HepG2 (cell line): ENCODE data around the gene CDK14. TPM values are rescaled to one million over a fixed set of nuclear protein-coding genes. Genes with fewer than 3 reads are reported as not detected.

Experiments
- DMAP1 ChIP-seq: IDR thresholded peaks from 2 replicates; pipeline ENCODE4 v1.6.1; 2016
- GTF3A ChIP-seq: sonication (generic); formaldehyde crosslinking; conservative IDR thresholded peaks from 2 replicates; pipeline ENCODE4 v1.4.0; 2020; ENCODE audit warnings: mild to moderate bottlenecking, missing genetic modification reagents
- HNF1B ChIP-seq: sonication (generic); formaldehyde crosslinking; IDR thresholded peaks from 2 replicates; pipeline ENCODE4 v1.5.1; 2020; ENCODE audit warnings: mild to moderate bottlenecking, moderate library complexity, missing genetic modification reagents
- HNRNPH1 ChIP-seq: fragments of 200-400 bp; formaldehyde crosslinking; optimal IDR thresholded peaks from 2 replicates; pipeline ENCODE3; 2017; ENCODE audit warnings: mild to moderate bottlenecking, low read depth, low read length
- HOXD1 ChIP-seq: sonication (generic); formaldehyde crosslinking; IDR thresholded peaks from 2 replicates; pipeline ENCODE4 v1.5.0; 2020; ENCODE audit warnings: missing genetic modification reagents
- IKZF4 ChIP-seq: sonication (generic); formaldehyde crosslinking; IDR thresholded peaks from 2 replicates; pipeline ENCODE4 v1.5.1; 2020; ENCODE audit warnings: borderline replicate concordance, mild to moderate bottlenecking, low read depth, missing genetic modification reagents; ENCODE audit errors: not compliant biosample characterization
- MAZ ChIP-seq, 2 experiments: sonication (generic) in 1 of 2; formaldehyde crosslinking in 1 of 2; IDR thresholded peaks; 2 replicates each; pipeline versions ENCODE4 v1.5.0 to v1.6.1; 2012 to 2020; ENCODE audit warnings: low read depth in 2 of 2, mild to moderate bottlenecking in 2 of 2, borderline replicate concordance in 1 of 2, improper control_type of control experiment in 1 of 2, low read length in 1 of 2, missing genetic modification reagents in 1 of 2, moderate library complexity in 1 of 2
- MYNN ChIP-seq: sonication (generic); formaldehyde crosslinking; IDR thresholded peaks from 2 replicates; pipeline ENCODE4 v1.4.0; 2020; ENCODE audit warnings: mild to moderate bottlenecking, low read depth, missing genetic modification reagents
- NR1H2 ChIP-seq: sonication (generic); formaldehyde crosslinking; IDR thresholded peaks from 2 replicates; pipeline ENCODE4 v1.8.1; 2022; ENCODE audit warnings: low read depth, missing genetic modification reagents, borderline replicate concordance
- SUZ12 ChIP-seq: fragments of 150-350 bp; IDR thresholded peaks from 2 replicates; pipeline ENCODE4 v1.6.1; 2014; ENCODE audit warnings: low read depth, low read length
- ZFP36 ChIP-seq: fragments of 150-350 bp; IDR thresholded peaks from 2 replicates; pipeline ENCODE4 v1.6.1; 2018; ENCODE audit warnings: borderline replicate concordance, low read length, low read depth; ENCODE audit not compliant: partially characterized antibody
- ZNF101 ChIP-seq: sonication (generic); formaldehyde crosslinking; IDR thresholded peaks from 2 replicates; pipeline ENCODE4 v1.4.0; 2020; ENCODE audit warnings: mild to moderate bottlenecking, low read depth, missing genetic modification reagents, borderline replicate concordance
- polyA plus RNA-seq, 8 experiments: library from polyadenylated mRNA; depleted of rRNA in 3 of 8; stranded (reverse) in 7 of 8; unstranded in 1 of 8; fragments of >200 nt; fragmentation: Illumina TruSeq in 4 of 8; extraction: Trizol in 4 of 8; gene quantifications; 2 replicates each; pipeline versions ENCODE4 v1.2.1 to v1.2.3, GENCODE V29; 2011 to 2016; ENCODE audit warnings: low read depth in 4 of 8, missing spikeins in 1 of 8, mixed read lengths in 1 of 8; ENCODE audit not compliant: insufficient read depth in 1 of 8
- total RNA-seq, 5 experiments: library from RNA; depleted of rRNA; stranded (reverse); fragments of >200 nt; fragmentation: Illumina TruSeq; extraction: Trizol; gene quantifications; 2 replicates each; pipeline ENCODE4 v1.2.3, GENCODE V29; 2016; ENCODE audit warnings: low read depth in 1 of 5
- TF ChIP-seq, protein P1 (sequence below): sonication (generic); formaldehyde crosslinking; IDR thresholded peaks from one replicate; pipeline ENCODE4 v1.5.1; 2020; ENCODE audit warnings: mild to moderate bottlenecking, missing genetic modification reagents; ENCODE audit errors: not compliant biosample characterization
- TF ChIP-seq, protein P2 (sequence below): sonication (generic); formaldehyde crosslinking; IDR thresholded peaks from 2 replicates; pipeline ENCODE4 v1.9.0; 2021; ENCODE audit warnings: missing genetic modification reagents, borderline replicate concordance

Gene CDK14
- total and polyA plus RNA-seq, 2 of the 13 experiments (the other 11 are each of a cell fraction or from before 2014, with no cell fraction given): 0.26 to 0.71 TPM

GRCh38 chr7:90692947-90693346 lies 96.8 kb downstream of the CDK14 start (continued):
- TF ChIP-seq, protein P1, sequence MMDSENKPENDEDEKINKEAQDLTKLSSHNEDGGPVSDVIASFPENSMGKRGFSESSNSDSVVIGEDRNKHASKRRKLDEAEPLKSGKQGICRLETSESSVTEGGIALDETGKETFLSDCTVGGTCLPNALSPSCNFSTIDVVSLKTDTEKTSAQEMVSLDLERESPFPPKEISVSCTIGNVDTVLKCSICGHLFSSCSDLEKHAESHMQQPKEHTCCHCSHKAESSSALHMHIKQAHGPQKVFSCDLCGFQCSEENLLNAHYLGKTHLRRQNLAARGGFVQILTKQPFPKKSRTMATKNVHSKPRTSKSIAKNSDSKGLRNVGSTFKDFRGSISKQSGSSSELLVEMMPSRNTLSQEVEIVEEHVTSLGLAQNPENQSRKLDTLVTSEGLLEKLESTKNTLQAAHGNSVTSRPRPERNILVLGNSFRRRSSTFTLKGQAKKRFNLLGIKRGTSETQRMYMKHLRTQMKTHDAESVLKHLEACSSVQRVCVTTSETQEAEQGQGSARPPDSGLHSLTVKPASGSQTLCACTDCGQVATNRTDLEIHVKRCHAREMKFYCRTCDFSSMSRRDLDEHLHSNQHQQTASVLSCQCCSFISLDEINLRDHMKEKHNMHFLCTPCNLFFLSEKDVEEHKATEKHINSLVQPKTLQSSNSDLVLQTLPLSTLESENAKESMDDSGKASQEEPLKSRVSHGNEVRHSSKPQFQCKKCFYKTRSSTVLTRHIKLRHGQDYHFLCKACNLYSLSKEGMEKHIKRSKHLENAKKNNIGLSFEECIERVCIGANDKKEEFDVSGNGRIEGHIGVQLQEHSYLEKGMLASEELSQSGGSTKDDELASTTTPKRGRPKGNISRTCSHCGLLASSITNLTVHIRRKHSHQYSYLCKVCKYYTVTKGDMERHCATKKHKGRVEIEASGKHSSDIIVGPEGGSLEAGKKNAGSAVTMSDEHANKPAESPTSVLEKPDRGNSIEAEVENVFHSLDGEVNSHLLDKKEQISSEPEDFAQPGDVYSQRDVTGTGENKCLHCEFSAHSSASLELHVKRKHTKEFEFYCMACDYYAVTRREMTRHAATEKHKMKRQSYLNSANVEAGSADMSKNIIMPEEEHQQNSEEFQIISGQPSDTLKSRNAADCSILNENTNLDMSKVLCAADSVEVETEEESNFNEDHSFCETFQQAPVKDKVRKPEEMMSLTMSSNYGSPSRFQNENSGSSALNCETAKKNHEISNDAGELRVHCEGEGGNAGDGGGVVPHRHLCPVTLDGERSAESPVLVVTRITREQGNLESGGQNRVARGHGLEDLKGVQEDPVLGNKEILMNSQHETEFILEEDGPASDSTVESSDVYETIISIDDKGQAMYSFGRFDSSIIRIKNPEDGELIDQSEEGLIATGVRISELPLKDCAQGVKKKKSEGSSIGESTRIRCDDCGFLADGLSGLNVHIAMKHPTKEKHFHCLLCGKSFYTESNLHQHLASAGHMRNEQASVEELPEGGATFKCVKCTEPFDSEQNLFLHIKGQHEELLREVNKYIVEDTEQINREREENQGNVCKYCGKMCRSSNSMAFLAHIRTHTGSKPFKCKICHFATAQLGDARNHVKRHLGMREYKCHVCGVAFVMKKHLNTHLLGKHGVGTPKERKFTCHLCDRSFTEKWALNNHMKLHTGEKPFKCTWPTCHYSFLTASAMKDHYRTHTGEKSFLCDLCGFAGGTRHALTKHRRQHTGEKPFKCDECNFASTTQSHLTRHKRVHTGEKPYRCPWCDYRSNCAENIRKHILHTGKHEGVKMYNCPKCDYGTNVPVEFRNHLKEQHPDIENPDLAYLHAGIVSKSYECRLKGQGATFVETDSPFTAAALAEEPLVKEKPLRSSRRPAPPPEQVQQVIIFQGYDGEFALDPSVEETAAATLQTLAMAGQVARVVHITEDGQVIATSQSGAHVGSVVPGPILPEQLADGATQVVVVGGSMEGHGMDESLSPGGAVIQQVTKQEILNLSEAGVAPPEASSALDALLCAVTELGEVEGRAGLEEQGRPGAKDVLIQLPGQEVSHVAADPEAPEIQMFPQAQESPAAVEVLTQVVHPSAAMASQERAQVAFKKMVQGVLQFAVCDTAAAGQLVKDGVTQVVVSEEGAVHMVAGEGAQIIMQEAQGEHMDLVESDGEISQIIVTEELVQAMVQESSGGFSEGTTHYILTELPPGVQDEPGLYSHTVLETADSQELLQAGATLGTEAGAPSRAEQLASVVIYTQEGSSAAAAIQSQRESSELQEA (CRISPR knock-in tag): no peak
- no peak for TF ChIP-seq MYNN (CRISPR knock-in tag)
- TF ChIP-seq NR1H2 (CRISPR knock-in tag): no peak
- TF ChIP-seq, protein P2, sequence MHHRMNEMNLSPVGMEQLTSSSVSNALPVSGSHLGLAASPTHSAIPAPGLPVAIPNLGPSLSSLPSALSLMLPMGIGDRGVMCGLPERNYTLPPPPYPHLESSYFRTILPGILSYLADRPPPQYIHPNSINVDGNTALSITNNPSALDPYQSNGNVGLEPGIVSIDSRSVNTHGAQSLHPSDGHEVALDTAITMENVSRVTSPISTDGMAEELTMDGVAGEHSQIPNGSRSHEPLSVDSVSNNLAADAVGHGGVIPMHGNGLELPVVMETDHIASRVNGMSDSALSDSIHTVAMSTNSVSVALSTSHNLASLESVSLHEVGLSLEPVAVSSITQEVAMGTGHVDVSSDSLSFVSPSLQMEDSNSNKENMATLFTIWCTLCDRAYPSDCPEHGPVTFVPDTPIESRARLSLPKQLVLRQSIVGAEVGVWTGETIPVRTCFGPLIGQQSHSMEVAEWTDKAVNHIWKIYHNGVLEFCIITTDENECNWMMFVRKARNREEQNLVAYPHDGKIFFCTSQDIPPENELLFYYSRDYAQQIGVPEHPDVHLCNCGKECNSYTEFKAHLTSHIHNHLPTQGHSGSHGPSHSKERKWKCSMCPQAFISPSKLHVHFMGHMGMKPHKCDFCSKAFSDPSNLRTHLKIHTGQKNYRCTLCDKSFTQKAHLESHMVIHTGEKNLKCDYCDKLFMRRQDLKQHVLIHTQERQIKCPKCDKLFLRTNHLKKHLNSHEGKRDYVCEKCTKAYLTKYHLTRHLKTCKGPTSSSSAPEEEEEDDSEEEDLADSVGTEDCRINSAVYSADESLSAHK: no peak
- no peak for TF ChIP-seq ZNF101 (CRISPR knock-in tag)
- TF ChIP-seq HNRNPH1: no peak
- no peak for TF ChIP-seq MAZ (IDR thresholded peaks at IDR 0.05; ENCODE audit: borderline replicate concordance, low read depth, low read length)
- TF ChIP-seq MAZ (CRISPR knock-in tag; IDR thresholded peaks at IDR 0.05; ENCODE audit: low read depth): no peak
- TF ChIP-seq DMAP1 (CRISPR knock-in tag): no peak
- TF ChIP-seq ZFP36: no peak
- no peak for TF ChIP-seq HNF1B (CRISPR knock-in tag)
- TF ChIP-seq GTF3A (CRISPR knock-in tag): no peak
- TF ChIP-seq SUZ12: no peak
- no peak for TF ChIP-seq HOXD1 (CRISPR knock-in tag)
- TF ChIP-seq IKZF4 (CRISPR knock-in tag): no peak
